Measurements from ENCODE around the gene ASB3. TPM values are rescaled to one million over a fixed set of nuclear protein-coding genes. Genes with fewer than 3 reads are reported as not detected.

The ASB3 gene
- polyA plus RNA-seq, 1 donor (not counting 4 experiments of a cell fraction or from before 2014, with no cell fraction given) = 16.6 TPM

DNA sequence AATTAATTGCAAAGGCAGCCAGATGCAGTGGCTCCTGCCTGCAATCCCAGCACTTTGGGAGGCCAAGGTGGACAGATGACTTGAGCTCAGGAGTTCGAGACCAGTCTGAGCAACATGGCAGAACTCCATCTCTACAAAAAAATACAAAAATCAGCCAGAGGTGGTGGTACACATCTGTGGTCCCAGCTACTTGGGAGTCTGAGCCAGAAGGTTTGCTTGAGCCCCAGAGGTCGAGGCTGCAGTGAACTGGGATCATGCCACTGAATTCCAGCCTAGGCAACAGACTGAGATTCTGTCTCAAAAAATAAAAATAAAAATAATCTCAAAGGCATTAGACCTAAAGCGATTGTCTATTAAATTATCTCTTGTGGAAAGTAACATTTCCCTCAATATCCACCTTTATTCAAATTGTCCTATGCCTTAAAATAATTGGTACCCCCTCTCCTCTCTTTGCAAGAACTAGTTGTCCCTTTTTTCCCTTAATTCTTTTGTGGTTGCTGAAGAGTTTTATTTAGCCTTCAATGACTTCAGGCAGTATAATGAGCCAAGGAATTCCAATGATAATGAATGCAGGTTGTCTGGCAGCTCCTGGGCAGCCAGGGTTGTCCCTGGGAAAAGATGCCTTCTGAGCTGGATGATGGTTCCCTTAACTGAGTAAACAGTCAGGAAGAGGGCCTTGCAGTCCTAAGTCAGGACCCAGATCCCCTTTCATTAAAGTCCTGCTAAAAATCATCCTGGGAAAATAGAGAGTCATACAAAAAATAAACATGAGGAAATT lies 40.8 kb upstream of the ASB3 start:
- Histone ChIP-seq H4K20me1 (ENCODE audit: control insufficient read depth, extremely low read depth, insufficient read depth, low read length) (no peaks in the 10 kb centered on the region), H3K9me1 (ENCODE audit: control insufficient read depth, extremely low read depth, insufficient read depth, low read length) (no peaks in the 10 kb centered on the region), H3K4me3 (ENCODE audit: control insufficient read depth in 2 of 3, extremely low read depth in 1 of 3, insufficient read depth in 2 of 3, low read depth in 1 of 3, low read length in 3 of 3) (no peak overlapping the region), H3K27me3 (ENCODE audit: control insufficient read depth, extremely low read depth, insufficient read depth, low read length) (no peaks in the 10 kb centered on the region), H2AFZ (ENCODE audit: control insufficient read depth, low read length) (no peak overlapping the region), H3K4me2 (ENCODE audit: control insufficient read depth, extremely low read depth, insufficient read depth, low read depth, low read length) (no peak overlapping the region), H3K4me1 (ENCODE audit: control insufficient read depth, extremely low read depth, insufficient read depth, low read length) (no peaks in the 10 kb centered on the region), H3K9ac (ENCODE audit: control insufficient read depth, extremely low read depth, insufficient read depth, low read length) (no peak overlapping the region), H3K27ac (ENCODE audit: control insufficient read depth, insufficient read depth, low read length) (no peak overlapping the region), H3K36me3 (ENCODE audit: control insufficient read depth in 2 of 2, extremely low read depth in 1 of 2, insufficient read depth in 2 of 2, low read length in 2 of 2) (no peaks in the 10 kb centered on the region), H3K79me2 (ENCODE audit: control insufficient read depth, insufficient read depth, low read length) (no peaks in the 10 kb centered on the region), H3K9me3 (ENCODE audit: control insufficient read depth, low read depth, low read length) (no peaks in the 10 kb centered on the region)
- no peak for TF ChIP-seq EZH2 (IDR thresholded peaks at IDR 0.05; ENCODE audit: low read length)
- no peak for TF ChIP-seq CTCF (optimal IDR thresholded peaks at IDR 0.05 in 1 of 3, IDR thresholded peaks at IDR 0.05 in 1 of 3, conservative IDR thresholded peaks at IDR 0.05 in 1 of 3; ENCODE audit: extremely low read depth in 1 of 3, insufficient read depth in 2 of 3, low read length in 3 of 3)
- DNase-seq (ENCODE audit: low read depth, low spot score) (no peak), FAIRE-seq (no peak)
- dilution Hi-C loops (cut with MboI; ENCODE audit: extremely low pct_ligation_motif_present, low sequenced_read_pairs) = no loop called here

GRCh38 chr2:53826587-53827397 lies 40.0 kb upstream of the ASB3 start:
- H3K79me2 ChIP-seq (ENCODE audit: control insufficient read depth, insufficient read depth, low read length) = no peaks in the 10 kb centered on the region
- FAIRE-seq = no peak

More at GRCh38 chr2:53826587-53827397, 40.0 kb upstream of the ASB3 start:
- TF ChIP-seq EZH2 (IDR thresholded peaks at IDR 0.05; ENCODE audit: low read length) = no peak
- TF ChIP-seq CTCF (optimal IDR thresholded peaks at IDR 0.05 in 1 of 3, IDR thresholded peaks at IDR 0.05 in 1 of 3, conservative IDR thresholded peaks at IDR 0.05 in 1 of 3; ENCODE audit: extremely low read depth in 1 of 3, insufficient read depth in 2 of 3, low read length in 3 of 3) = no peak
- Histone ChIP-seq H3K4me2 (ENCODE audit: control insufficient read depth, extremely low read depth, insufficient read depth, low read depth, low read length) (no peak overlapping the region), H3K9ac (ENCODE audit: control insufficient read depth, extremely low read depth, insufficient read depth, low read length) (no peak overlapping the region), H3K4me1 (ENCODE audit: control insufficient read depth, extremely low read depth, insufficient read depth, low read length) (no peaks in the 10 kb centered on the region), H3K9me3 (ENCODE audit: control insufficient read depth, low read depth, low read length) (no peaks in the 10 kb centered on the region), H3K4me3 (ENCODE audit: control insufficient read depth in 2 of 3, extremely low read depth in 1 of 3, insufficient read depth in 2 of 3, low read depth in 1 of 3, low read length in 3 of 3) (no peak overlapping the region), H4K20me1 (ENCODE audit: control insufficient read depth, extremely low read depth, insufficient read depth, low read length) (no peaks in the 10 kb centered on the region), H3K36me3 (ENCODE audit: control insufficient read depth in 2 of 2, extremely low read depth in 1 of 2, insufficient read depth in 2 of 2, low read length in 2 of 2) (no peaks in the 10 kb centered on the region), H3K9me1 (ENCODE audit: control insufficient read depth, extremely low read depth, insufficient read depth, low read length) (no peaks in the 10 kb centered on the region), H2AFZ (ENCODE audit: control insufficient read depth, low read length) (no peak overlapping the region), H3K27ac (ENCODE audit: control insufficient read depth, insufficient read depth, low read length) (no peak overlapping the region), H3K27me3 (ENCODE audit: control insufficient read depth, extremely low read depth, insufficient read depth, low read length) (no peaks in the 10 kb centered on the region)
- dilution Hi-C loops (cut with MboI; ENCODE audit: extremely low pct_ligation_motif_present, low sequenced_read_pairs) = no loop called here
- DNase-seq (ENCODE audit: low read depth, low spot score) = peak; percentile 2

All from keratinocyte (primary cell).